ENCODE data around the gene MANSC1. TPM values are rescaled to one million over a fixed set of nuclear protein-coding genes. Genes with fewer than 3 reads are reported as not detected.
"Not testable (repeated sequence)": the region's sequence is repeated elsewhere in the genome, so short reads cannot be mapped to it uniquely, and the experiment has no call there.

MANSC1 gene
- polyA plus RNA-seq, 5 donors, result 22.1 to 32.4 (median 30.3) TPM

- no peak for DNase-seq
Observed at GRCh38 chr12:12331244-12331771, 18.7 kb downstream of the MANSC1 start.

GRCh38 chr12:12327802-12328201 is 22.2 kb downstream of the MANSC1 start:
- DNase-seq, result peak; percentile 62 to 66

GRCh38 chr12:12326262-12326661 is 23.8 kb downstream of the MANSC1 start:
- DNase-seq, result no peak

GRCh38 chr12:12323591-12323990 is 26.5 kb downstream of the MANSC1 start:
- DNase-seq, result no peak

- no peak for DNase-seq
Observed at GRCh38 chr12:12323118-12323517, 26.9 kb downstream of the MANSC1 start.

- no peak for DNase-seq
Observed at GRCh38 chr12:12319451-12320183, 30.4 kb downstream of the MANSC1 start.

GRCh38 chr12:12315838-12316237 is 34.2 kb downstream of the MANSC1 start:
- DNase-seq, result no peak

- DNase-seq, result not testable (repeated sequence)
Observed at GRCh38 chr12:12310695-12311094, 39.3 kb downstream of the MANSC1 start.

GRCh38 chr12:12305568-12306300 is 44.3 kb downstream of the MANSC1 start:
- no peak for DNase-seq

- no peak for DNase-seq
Observed at GRCh38 chr12:12302976-12303375, 47.1 kb downstream of the MANSC1 start.

GRCh38 chr12:12301122-12301521 is 48.9 kb downstream of the MANSC1 start:
- DNase-seq, result no peak

- no peak for DNase-seq
Observed at GRCh38 chr12:12297201-12297830, 52.7 kb downstream of the MANSC1 start.

GRCh38 chr12:12294215-12295005 is 55.6 kb downstream of the MANSC1 start:
- no peak for DNase-seq

GRCh38 chr12:12290206-12290605 is 59.8 kb downstream of the MANSC1 start:
- DNase-seq, result no peak

GRCh38 chr12:12286441-12286840 is 63.6 kb downstream of the MANSC1 start:
- DNase-seq, result no peak

- no peak for DNase-seq
Observed at GRCh38 chr12:12282761-12283425, 67.1 kb downstream of the MANSC1 start.

GRCh38 chr12:12282202-12282601 is 67.8 kb downstream of the MANSC1 start:
- DNase-seq, result no peak

- DNase-seq, result no peak
Observed at GRCh38 chr12:12281134-12281533, 68.9 kb downstream of the MANSC1 start.

GRCh38 chr12:12278899-12279298 is 71.1 kb downstream of the MANSC1 start:
- DNase-seq, result no peak
